ELR (cell line): ENCODE measurements around the gene ARHGEF2.

Experiments
- DNase-seq: peaks from one replicate; pipeline ENCODE4 v3.0.0-alpha.2; 2015; ENCODE audit warnings: low read depth

The ARHGEF2 gene

DNA sequence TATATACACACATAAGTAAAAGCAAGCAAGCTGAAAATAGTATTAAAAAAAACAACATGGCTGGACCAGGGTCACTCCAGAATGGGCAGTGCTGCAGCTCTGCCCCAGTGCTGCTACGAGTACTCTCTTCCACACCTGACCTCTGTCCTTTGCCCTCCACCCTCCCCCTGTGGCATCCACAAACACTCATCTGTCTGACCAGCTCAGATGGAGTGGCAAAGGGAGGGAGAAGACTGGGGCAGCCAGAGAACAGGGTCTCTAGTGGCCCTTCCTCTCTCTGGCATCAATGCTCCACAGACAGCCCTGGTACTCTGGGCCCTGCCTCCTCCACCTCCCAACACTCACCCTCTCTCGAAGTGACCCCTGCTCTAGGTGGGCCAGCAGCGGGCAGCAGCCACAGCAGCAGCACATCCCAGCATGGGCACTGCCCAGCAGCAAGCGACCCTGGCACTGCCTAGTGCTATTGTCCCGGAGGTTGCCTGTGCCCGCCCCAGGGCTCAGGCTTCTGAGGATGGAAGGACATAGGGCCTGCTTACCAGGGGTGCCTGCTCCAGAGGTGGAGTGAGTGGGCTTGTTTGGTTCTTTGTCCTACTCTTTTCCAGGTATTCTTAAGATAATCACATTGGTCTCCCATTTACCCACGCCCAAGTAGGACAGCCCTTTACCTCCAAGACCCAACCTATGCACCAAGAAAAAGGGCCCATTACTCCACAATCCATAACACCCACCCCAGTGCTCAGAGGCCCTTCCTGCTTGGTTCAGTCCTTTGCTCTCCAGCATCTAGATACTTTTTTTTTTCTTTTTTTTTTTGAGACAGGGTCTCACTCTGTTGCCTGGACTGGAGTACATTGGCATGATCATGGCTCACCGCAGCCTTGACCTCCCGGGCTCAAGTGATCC is 6.2 kb downstream of the ARHGEF2 start:
- DNase-seq = no peak

GRCh38 chr1:155970531-155971167 is 7.7 kb downstream of the ARHGEF2 start:
- peak; percentile 93 for DNase-seq

- no peak for DNase-seq
Measured at GRCh38 chr1:155969377-155969791, 9.0 kb downstream of the ARHGEF2 start.

DNA sequence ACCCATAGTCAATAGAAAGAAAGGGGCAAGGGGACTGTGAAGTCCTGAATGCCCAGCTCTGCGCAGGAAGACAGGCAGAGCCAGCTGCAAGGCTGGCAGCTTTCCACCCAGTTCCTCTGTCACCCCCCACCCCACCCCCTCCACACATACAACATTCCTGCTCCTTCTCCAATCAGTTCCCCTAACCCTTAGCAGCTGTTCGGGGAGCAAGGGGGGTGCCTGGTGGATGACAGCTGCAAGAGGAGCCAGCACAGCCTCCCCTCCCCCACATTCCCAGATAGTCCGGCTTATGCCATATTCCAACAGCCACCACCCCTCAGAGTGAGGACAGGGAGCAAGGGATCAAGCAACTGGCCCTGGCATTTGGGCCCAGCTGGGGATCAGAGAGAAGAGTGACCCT is 9.7 kb downstream of the ARHGEF2 start:
- no peak for DNase-seq

- no peak for DNase-seq
Measured at GRCh38 chr1:155968051-155968400, 10.3 kb downstream of the ARHGEF2 start.

DNA sequence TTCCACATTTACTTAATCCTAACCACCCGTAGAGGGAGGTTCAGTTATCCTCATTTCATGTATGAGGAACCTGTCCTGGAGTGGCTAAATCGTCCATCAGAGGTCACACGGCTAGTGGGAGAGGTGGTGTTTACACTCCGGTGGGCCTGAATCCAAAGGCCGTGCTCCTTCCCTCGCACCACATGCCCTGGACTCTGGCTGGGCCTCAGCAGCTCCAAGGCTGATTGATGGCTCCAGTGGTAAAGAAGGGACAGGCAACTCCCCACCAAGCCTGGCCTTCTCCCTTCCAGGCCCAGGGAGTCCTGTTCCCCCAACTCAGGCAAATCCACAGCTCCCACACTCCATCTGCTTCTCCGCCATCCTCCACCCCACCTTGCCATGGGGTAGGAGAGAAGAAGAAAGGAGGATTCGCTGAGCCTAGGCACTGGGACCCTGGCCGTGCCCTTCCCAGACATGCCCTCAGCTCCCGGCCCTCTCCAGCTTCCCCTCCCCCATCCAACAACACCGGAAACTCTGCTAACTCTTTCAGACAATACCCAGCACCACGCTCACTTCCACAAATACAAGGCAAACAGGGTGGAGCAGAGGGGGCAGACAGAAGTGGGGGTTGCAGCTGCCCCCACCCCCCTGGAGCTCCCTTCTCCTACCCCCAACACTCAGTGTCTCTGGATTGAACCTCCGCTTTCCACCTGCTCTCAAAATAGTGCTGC is 10.9 kb downstream of the ARHGEF2 start:
- no peak for DNase-seq

GRCh38 chr1:155966750-155967149 is 11.6 kb downstream of the ARHGEF2 start:
- DNase-seq = no peak

DNA sequence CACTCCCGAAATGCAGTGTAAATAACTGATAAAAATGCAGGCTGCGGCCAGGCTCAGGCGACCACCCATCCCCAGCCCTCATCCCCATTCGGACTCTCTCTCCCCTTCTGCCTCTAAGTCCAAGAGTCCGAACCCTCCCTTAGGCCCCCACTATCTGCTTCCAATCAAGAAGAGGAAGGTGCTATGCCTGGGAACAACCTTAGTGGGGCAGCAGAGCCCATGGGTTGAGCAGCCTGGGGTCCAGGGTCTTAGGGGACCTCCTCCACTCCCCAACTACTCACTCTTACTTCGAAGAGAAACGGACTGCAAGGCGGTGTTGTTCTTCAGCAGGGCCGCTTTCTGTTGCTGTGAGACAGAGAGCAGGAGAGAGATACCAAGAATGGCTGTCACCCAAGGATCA is 12.2 kb downstream of the ARHGEF2 start:
- no peak for DNase-seq

DNA sequence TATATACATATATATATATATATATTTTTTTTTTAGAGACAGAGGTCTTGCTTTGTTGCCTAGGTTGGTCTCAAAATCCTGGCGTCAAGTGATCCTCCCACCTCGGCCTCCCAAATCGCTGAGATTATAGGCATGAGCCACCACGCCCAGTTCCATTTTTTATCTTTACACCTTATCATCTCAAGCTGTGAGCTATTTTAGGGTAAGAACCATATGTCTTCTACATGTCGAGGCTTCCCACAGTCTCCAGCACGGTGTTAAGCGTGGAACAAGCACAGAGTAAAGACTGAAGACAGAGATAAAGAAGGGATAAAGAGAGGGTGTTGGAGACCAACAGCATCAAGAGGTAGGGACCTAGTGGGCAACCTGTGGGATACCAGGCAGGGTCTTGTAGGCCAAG is 14.2 kb downstream of the ARHGEF2 start:
- DNase-seq = no peak

DNA sequence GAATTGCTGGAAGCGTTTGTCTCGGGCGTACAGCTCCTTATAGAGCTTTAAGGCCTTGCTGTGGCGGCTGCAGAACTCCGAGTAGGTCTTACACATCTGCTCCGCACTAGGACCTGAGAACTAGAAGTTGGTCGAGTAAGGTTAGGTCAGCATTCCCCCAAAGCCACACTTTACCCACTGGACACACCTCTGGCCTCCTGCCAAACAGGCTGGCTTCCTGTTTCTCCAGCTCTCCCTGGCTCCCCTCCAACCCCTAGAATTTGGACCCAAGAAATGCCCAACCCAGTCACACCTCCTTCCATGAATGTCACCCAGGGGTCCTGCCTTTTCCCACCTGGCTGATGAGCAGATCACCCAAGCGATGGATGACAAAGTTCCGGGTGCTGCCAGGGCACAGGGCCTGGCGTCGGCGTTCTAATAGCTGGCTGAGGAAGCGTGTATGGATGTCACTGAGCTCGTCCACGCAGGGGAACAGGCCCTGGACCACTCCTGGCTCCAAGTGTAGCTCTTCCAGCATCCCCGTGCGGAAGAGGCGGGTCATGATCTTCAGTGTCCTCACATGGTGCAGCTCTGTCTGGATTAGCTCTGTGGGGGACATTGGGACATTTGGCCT is 15.6 kb downstream of the ARHGEF2 start:
- DNase-seq = peak; percentile 59

- DNase-seq = peak; percentile 100
Measured at GRCh38 chr1:155961937-155962336, 16.4 kb downstream of the ARHGEF2 start.

DNA sequence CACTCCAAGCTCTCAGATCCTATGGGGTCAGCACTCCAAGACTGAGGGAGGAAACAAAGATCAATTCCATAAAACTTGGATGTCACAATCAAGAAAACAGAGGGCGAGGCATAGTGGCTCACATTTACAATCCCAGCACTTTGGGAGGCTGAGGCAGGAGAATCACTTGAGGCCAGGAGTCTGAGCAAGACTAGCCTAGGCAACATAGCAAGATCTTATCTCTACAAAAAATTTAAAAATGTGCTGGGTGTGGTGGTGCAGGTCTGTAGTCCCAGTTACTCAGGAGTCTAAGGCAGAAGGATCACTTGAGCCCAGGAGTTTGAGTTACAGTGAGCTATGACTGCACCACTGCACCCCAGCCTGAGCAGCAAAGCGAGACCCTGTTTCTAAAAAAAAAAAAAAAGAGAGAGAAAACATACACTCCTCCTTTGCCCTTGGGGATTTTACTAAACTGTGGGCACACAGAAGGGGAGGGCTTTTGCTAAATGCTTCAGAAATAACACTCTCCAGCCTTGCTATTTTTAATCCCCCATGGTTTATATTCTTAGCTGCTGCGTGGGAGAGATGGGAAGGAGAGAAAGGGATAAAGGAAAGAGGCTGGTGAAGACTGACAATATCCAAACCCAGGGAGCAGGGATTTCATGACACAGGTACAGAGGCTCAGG is 18.1 kb downstream of the ARHGEF2 start:
- DNase-seq = no peak

GRCh38 chr1:155957411-155957915 is 20.9 kb downstream of the ARHGEF2 start:
- no peak for DNase-seq

DNA sequence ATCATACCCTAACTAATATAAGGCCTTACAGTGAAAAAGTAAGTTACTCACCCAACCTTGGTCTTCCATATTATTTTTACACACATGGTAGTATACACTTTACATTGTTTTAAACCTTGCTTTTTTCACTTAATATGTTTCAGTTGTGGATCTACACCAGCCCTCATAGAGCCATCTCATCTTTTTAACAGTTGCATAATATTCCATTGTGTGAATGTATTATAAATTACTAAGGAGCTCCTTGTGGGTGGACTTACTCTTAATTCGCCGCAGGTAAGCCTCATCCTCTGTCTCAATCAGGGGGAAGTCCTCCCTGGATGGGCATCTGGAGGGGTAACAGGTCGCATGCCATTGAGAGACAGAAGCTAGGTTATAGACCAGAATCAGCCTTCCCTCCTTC is 23.7 kb downstream of the ARHGEF2 start:
- no peak for DNase-seq

- no peak for DNase-seq
Measured at GRCh38 chr1:155952505-155952890, 25.8 kb downstream of the ARHGEF2 start.

DNA sequence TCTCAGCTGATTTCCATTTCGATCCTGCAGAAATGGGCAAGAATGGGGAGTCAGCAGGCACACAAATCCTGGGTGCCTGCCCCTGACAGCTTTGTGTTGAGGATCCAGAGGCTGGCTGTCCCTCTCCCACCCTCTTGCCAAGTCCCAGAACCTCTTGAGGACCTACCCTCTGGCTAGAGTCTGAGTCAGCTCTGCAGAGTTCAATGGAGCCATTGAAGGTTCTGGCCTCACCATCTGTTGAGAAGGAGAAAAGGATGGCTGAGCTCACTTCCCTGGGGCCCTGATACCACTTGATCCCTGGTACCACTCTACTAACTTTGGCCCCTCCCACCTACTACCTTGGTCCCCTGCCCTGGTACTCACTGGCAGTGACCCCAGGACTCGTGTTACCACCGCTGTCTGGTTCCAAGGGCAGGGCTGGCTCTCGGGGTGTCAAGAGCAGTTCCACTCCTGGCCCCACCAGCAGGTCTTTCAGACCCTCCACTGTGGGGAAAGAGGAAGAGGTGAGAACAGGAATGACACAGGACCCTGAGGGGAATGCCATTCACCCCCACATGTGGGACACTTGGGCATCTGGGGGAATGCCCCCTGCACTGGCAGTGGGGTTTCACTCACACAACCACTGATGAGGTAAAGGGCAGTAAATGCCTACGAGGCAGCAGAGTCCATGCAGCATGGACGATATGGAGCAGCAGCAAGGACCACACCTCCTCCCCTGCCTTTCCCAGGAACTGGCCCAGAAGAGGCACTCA is 26.4 kb downstream of the ARHGEF2 start:
- no peak for DNase-seq

DNA sequence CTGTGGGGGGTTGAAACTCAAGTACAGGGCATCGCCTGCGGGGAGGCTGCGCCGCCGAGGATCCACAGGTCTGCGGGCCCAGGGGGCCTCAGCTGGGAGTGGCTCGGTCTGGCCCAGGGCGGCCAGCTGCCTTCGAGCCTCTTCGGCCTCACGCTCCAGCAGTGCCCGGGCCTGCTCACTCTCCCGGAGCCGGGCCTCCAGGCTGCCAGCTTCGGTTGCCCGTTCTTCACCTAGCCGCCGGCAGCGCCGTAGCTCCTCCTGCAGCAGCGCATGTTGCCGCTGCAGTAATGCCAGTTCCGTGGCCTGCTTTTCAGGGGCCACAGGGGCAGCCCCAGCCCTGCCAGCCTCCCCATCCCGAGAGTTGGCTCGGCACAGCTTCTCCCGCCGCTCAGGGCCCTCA is 27.5 kb downstream of the ARHGEF2 start:
- DNase-seq = no peak

GRCh38 chr1:155947741-155948140 is 30.6 kb downstream of the ARHGEF2 start:
- no peak for DNase-seq

DNA sequence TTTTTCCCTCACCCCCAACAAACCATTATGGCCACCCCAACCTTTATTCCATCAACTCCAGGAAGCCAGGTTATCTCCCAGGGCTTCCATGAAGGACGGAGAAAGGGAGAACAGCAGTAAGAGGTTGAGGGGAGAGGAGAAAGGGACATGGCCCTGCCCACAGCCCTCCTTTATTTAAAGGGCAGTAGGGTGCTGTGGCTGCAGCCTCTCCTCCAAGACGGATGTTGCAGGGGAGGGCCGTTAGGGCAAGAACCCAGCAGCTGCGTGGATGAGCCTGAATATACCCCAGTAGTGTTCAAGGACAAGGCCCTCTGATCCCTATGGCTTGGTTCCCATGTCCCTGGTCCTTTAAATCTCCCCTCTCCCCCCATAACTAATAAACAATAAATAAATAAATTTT is 31.1 kb downstream of the ARHGEF2 start:
- no peak for DNase-seq

- DNase-seq = no peak
Measured at GRCh38 chr1:155946633-155947219, 31.6 kb downstream of the ARHGEF2 start.

DNA sequence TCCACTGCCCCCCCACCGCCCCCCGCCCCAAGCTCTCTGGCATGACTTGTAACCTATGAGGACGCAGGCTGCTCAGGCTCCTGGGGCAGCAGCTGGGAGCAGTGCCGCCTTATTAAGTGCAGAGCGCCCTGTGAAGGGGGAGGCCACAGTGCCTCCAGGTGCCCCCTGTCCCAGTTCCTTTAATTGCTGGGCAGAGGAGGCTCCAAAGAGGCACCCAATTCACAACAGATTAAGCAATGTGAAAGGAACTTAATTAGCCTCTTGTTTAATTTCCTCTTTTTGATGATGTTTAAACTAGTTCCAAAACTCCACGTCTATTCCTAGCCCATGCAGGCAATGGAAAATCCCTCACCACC is 33.9 kb downstream of the ARHGEF2 start:
- no peak for DNase-seq
